Jurkat, Clone E6-1 (cell line): ENCODE results near the gene TCF7L2. TPM values are rescaled to one million over a fixed set of nuclear protein-coding genes. Genes with fewer than 3 reads are reported as not detected.

Experiments used
- DNase-seq: peaks from one replicate; pipeline ENCODE4 v3.0.0-alpha.2; 2011; ENCODE audit warnings: low read depth, low spot score
- H3K4me3 ChIP-seq: 2 replicates; pipeline ENCODE4 v1.5.1; 2011; ENCODE audit warnings: mild to moderate bottlenecking, low read length, control low read depth, moderate library complexity
- polyA plus RNA-seq: library from polyadenylated mRNA; unstranded; fragments of >200 nt; gene quantifications from one replicate; pipeline ENCODE4 v1.2.1, GENCODE V29; 2012; ENCODE audit warnings: missing spikeins; ENCODE audit not compliant: insufficient read length, insufficient read depth

TCF7L2 gene
- polyA plus RNA-seq, result 10.9 TPM

GRCh38 chr10:112949875-112950507 lies at the start of gene TCF7L2:
Gene TCF7L2, plus strand, starts transcription at chr10:112950247. Its CDS starts 510 bp downstream, at chr10:112950757.
- H3K4me3 ChIP-seq, result peak within 1 kb of the TSS; percentile 66
- peak; percentile 89 for DNase-seq

DNA sequence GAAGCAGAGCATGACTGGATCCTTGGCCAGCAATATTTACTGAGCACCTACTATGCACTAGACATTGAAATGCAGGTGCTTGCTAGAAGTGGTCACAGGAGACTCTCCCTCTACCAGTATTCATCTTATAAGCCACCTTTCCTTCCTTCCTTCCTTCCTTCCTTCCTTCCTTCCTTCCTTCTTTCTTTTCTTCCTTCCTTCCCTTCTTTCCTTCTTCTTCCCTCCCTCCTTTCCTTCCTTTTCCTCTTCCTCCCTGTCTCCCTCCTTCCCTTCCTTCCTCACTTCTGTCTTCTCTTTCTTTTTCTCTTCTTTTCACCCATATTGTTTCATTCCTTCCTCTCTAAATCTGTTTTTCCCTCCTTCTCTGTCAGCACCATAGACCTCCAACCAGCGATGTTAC lies 47.3 kb upstream of the TCF7L2 start:
- no peak for DNase-seq
- H3K4me3 ChIP-seq, result no peak overlapping the region

- H3K4me3 ChIP-seq, result no peak overlapping the region
- no peak for DNase-seq
These were observed 46.0 kb upstream of the TCF7L2 start for GRCh38 chr10:112904000-112904399.

- no peak for DNase-seq
- H3K4me3 ChIP-seq, result no peak overlapping the region
These were observed 43.1 kb upstream of the TCF7L2 start for GRCh38 chr10:112906945-112907344.

DNA sequence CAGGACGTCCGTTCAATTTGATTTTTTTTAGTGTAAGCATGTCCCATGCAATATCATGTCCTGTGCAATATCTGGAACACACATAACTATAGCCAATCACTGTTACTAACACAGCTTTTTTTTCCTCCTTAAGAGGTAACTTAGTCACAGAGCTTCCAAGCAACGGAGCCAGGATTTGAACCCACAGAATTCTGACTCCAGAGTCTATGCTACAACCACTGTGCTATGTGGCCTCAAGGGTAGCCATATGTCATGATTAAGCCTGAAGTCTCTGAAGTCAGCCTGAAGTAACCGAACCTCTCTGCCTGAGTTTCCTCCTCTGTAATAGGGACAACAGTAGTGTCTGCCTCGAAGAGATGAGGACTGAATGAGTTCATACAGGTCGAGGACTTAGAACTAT lies 42.2 kb upstream of the TCF7L2 start:
- DNase-seq, result no peak
- no peak overlapping the region for H3K4me3 ChIP-seq

DNA sequence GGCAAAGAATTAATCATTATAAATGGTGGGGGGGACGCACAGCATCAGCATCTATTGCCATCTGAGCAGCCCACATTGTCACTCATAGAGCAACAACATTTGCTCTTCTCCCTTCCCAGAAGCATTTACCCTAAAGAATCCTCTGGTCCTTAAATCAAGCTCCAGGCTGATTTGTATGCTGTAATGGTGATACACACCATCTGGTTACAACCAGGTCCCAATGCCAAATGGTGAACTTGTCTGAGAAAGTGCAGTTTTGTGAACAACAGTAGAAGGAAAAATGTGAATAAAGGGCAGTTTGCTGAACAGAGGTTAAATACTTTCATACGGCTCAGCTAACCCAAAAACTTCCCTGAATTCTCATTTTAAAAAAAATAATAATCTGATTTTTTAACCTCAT lies 38.8 kb upstream of the TCF7L2 start:
- no peak overlapping the region for H3K4me3 ChIP-seq
- no peak for DNase-seq

DNA sequence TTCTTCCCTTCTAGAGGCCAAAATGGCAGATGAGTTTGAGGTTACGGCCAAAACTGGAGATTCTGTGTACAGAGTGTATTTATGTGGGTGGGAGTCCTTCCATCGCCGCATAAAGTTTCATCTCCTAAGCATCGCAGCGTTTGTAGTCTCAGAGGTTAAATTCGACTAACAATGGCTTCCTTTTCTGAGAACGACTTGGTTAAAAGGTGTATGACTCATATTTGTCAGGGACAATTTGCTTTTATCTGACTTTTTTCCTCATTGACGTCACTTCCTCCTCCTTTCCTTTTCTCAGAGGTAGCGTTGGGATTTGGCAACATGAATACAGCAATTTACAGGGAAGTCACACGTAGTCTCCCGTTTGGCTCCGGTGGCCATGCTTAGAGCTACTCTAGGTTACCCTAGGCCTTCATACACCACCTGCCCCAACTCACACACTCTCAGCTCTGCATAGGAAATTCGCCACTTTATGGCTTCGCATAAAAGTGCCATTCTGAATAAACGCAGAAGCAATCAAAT lies 37.6 kb upstream of the TCF7L2 start:
- H3K4me3 ChIP-seq, result no peak overlapping the region
- no peak for DNase-seq

DNA sequence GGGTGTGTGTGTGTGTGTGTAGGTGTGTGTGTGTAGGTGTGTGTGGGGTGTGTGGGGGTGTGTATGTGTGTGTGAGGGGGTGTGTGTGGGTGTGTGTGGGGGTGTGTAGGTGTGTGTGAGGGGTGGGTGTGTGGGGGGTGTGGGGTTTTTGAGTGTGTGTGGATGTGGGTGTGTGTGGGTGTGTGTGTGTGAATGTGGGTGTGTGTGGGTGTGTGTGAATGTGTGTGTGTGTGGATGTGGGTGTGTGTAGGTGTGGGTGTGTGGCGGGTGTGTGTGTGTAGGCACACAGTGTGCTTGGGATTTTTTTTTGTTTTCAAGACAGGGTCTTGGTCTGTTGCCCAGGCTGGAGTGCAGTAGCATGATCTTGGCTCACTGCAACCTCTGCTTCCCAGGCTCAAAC lies 36.8 kb upstream of the TCF7L2 start:
- no peak for DNase-seq
- no peak overlapping the region for H3K4me3 ChIP-seq

GRCh38 chr10:112913661-112914287 lies 36.3 kb upstream of the TCF7L2 start:
- no peak overlapping the region for H3K4me3 ChIP-seq
- DNase-seq, result no peak

DNA sequence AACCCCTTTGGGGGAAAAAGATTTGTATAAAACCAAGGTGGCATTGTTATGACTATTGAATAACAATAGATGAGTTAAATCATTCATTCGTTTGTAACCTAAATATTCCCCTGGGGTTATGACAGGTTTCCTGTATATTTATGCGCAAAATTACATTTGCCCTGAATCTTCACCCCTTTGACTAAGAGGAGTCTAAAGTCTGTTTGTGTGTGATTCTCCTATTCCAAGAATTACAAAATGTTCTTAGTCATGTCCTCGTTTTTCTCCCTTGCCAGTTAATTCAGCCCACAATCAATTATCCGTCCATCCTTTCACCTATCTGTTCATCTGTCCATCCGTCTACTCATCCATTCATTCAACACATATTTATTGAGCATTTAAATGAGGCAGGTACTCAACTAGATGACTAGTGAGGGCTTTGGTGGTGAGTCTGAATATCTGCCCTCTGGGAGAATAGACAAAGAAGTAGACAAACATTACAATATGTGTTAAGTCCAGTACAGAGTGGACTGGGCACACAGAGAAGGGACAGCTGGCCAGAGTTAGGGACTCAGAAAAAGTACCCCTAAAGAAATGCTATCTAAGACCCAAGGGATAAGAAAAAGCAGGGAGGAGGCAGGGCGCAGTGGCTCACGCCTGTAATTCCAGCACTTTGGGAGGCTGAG lies 35.6 kb upstream of the TCF7L2 start:
- DNase-seq, result no peak
- no peak overlapping the region for H3K4me3 ChIP-seq

GRCh38 chr10:112915590-112916572 lies 34.2 kb upstream of the TCF7L2 start:
- no peak for DNase-seq
- no peak overlapping the region for H3K4me3 ChIP-seq

- no peak overlapping the region for H3K4me3 ChIP-seq
- DNase-seq, result no peak
These were observed 32.4 kb upstream of the TCF7L2 start for GRCh38 chr10:112917681-112918080.

GRCh38 chr10:112918771-112919170 lies 31.3 kb upstream of the TCF7L2 start:
- H3K4me3 ChIP-seq, result no peak overlapping the region
- DNase-seq, result no peak

DNA sequence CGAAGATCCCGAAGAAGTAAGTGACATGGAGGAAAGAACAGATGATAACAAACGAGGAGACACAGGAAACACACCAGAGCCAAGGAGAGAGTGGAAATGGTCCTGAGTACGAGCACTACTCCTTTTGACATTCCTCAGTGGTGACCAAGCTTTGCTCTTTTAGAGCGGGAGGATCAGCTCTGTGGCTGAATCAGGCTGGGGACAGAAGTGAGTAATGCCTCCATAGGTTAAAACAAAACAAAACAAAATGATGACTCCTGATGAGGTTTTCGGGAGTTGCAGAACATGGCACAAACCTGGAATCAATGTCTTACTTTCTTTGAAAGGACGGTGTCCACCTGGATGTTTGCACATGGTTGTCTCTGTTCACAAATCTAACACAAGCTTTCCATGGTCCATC lies 30.3 kb upstream of the TCF7L2 start:
- no peak for DNase-seq
- H3K4me3 ChIP-seq, result no peak overlapping the region

DNA sequence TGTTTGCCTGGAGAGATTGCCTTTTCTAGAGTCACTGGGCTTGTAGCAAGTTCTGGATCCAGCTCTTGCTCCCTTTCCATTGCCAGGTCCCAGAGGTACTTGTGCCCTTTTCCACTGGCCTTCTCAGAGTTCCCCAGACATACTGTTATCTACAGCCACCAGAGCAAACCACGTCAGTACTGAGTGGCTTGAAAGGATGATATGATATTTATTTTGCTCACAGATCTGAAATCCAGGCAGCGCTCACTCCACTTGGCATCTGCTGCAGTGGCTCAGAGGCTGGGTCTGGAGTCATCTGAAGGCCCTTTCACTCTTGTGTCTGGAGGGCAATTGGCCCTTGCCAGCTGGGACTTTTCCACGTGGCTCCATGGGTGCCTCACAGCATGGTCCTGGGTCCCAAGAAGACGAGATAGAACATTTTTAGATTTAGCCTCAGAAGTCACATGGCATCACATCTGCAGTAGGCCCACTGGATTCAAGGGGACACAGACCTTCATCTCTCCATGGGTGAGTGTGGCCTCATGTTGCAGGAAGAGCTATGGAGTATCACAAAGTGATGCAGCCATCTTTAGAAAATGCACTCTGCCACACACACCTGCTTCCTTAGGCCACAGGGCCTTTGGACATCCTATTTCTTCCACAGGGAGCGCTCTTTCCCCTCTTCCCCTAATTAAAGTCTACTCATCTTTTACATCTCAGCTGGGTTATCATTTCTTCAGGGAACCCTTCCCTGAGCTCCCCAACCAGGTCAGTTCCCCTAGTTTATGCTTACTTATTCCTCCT lies 22.9 kb upstream of the TCF7L2 start:
- no peak for DNase-seq
- no peak overlapping the region for H3K4me3 ChIP-seq

DNA sequence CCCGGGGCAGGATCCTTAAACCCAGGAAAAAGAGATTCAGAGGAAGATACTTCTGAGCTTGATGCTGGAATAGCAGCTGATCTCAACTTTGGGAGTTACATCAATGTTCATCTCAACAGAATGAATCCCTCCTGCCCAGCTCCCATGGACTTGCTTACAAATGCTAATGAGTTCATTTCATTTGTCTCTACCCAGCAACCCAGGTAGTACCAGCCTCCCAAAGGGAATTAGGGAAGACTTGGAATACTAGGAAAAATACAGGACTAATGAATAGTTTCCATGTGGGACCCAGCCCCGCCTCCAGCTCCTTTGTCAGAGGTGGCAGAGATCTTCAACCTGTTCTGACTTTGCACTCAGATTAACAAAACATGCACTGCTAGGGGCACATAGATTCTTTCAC lies 22.1 kb upstream of the TCF7L2 start:
- no peak overlapping the region for H3K4me3 ChIP-seq
- DNase-seq, result no peak

GRCh38 chr10:112932658-112933057 lies 17.4 kb upstream of the TCF7L2 start:
- DNase-seq, result no peak
- no peak overlapping the region for H3K4me3 ChIP-seq

DNA sequence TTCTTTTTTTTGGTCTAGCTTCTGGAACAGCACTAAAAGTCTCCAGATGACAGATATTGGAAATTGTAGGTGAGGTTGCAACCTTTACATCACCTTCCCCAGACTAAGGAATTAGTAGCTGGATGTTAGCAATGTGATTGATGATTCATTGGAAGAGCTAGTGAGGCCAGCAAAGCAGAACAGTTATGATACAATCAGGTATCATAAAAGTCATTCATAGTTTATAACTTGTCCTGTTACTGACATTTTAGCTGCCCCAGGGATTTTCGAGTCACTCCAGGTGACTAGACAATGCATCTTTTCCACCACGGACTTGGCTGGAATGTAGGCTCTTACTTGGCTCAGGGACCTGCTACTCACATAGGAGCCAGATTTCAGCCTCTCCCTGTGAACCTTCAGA lies 15.9 kb upstream of the TCF7L2 start:
- no peak overlapping the region for H3K4me3 ChIP-seq
- DNase-seq, result no peak
